SH-SY5Y (cell line): ENCODE data around the gene CEPT1.

Experiments used
- GATA2 ChIP-seq: IDR thresholded peaks from 2 replicates; pipeline ENCODE4 v1.6.1; 2011; ENCODE audit warnings: mild to moderate bottlenecking, low read depth, low read length
- GATA3 ChIP-seq: IDR thresholded peaks from 2 replicates; pipeline ENCODE4 v1.6.1; 2011; ENCODE audit warnings: low read depth, mild to moderate bottlenecking, low read length, moderate library complexity

DNA sequence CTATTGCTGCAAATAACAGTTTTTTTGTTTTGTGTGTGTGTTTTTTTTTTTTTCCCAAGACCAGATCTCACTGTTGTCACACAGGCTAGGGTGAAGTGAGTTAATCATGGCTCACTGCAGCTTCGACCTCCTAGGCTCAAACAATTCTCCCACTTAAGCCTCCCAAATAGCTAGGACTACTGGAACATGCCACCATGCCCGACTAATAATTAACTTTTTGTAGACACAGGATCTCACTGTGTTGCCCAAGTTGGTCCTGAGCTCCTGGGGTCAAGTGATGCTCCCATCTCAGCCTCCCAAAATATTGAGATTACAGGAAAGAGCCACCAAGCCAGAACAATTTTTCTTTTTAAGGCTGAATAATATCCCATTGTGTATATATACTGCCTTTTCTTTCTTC is 35.0 kb upstream of the CEPT1 start:
- TF ChIP-seq GATA2 (no peak), GATA3 (no peak)
